Peyer's patch (tissue), 4 donors: ENCODE results near the gene CD8B.

Experiments used
- CTCF ChIP-seq, 6 experiments: fragments of 450-650 bp in 4 of 6; fragments of 200-600 bp in 2 of 6; sonication (generic) in 1 of 6; IDR thresholded peaks; one replicate each; pipeline ENCODE4 v1.5.1; 2017 to 2019; ENCODE audit warnings: antibody characterized with exemption in 6 of 6, mild to moderate bottlenecking in 3 of 6, moderate library complexity in 1 of 6
- POLR2A ChIP-seq, 2 donors: fragments of 450-650 bp; IDR thresholded peaks; one replicate each; pipeline ENCODE4 v1.5.1; 2017; ENCODE audit warnings: antibody characterized with exemption in 2 of 2, mild to moderate bottlenecking in 2 of 2, moderate library complexity in 2 of 2

- TF ChIP-seq CTCF (IDR thresholded peaks at IDR 0.05) (no peak), POLR2A (IDR thresholded peaks at IDR 0.05) (no peak)
Observed at GRCh38 chr2:86789687-86790133, 72.0 kb downstream of the CD8B start.
